Central memory CD4-positive, alpha-beta T cell (primary cell): ENCODE results near the gene SPR.

Experiments used
- DNase-seq: peaks from one replicate; pipeline ENCODE4 v3.0.0; 2022

SPR gene

GRCh38 chr2:72916743-72917137 is 29.5 kb downstream of the SPR start:
- DNase-seq = no peak

GRCh38 chr2:72917138-72917876 is 30.1 kb downstream of the SPR start, which contains the start of gene EMX1:
TSS of gene EMX1 (plus strand) at chr2:72917519. CDS start at chr2:72917853, 334 bp downstream.
- peak; percentile 48 for DNase-seq

- no peak for DNase-seq
Measured at GRCh38 chr2:72917877-72918553, 30.8 kb downstream of the SPR start.

- DNase-seq = no peak
Measured at GRCh38 chr2:72919414-72920317, 32.5 kb downstream of the SPR start.

- DNase-seq = no peak
Measured at GRCh38 chr2:72920318-72921087, 33.3 kb downstream of the SPR start.

- DNase-seq = no peak
Measured at GRCh38 chr2:72921088-72921851, 34.1 kb downstream of the SPR start.

GRCh38 chr2:72921853-72922252 is 34.6 kb downstream of the SPR start:
- no peak for DNase-seq

- no peak for DNase-seq
Measured at GRCh38 chr2:72923833-72924352, 36.7 kb downstream of the SPR start.

- DNase-seq = no peak
Measured at GRCh38 chr2:72924353-72925240, 37.4 kb downstream of the SPR start.

GRCh38 chr2:72925328-72925943 is 38.2 kb downstream of the SPR start:
- no peak for DNase-seq

- no peak for DNase-seq
Measured at GRCh38 chr2:72926368-72926767, 39.2 kb downstream of the SPR start.

- no peak for DNase-seq
Measured at GRCh38 chr2:72926811-72927465, 39.7 kb downstream of the SPR start.

GRCh38 chr2:72927619-72928550 is 40.7 kb downstream of the SPR start:
- no peak for DNase-seq

GRCh38 chr2:72929010-72929409 is 41.8 kb downstream of the SPR start:
- DNase-seq = no peak

- DNase-seq = no peak
Measured at GRCh38 chr2:72931280-72931910, 44.2 kb downstream of the SPR start.

GRCh38 chr2:72932045-72932740 is 45.0 kb downstream of the SPR start:
- no peak for DNase-seq

GRCh38 chr2:72932805-72933204 is 45.6 kb downstream of the SPR start:
- DNase-seq = no peak
